GM12878 (cell line): ENCODE results near the gene RPS15A. TPM values are rescaled to one million over a fixed set of nuclear protein-coding genes. Genes with fewer than 3 reads are reported as not detected.

Experiments used
- ATAC-seq: fragments of 200-7000 bp; cut with Tn5 transposase; 3 replicates; pipeline ENCODE4 v1.9.1; 2020; ENCODE audit warnings: mild to moderate bottlenecking, moderate library complexity
- BruUV-seq: library from RNA; stranded (reverse); fragments of 400-500 nt; replicated peaks from 2 replicates; lab custom pipeline; 2021; lab: Mats Ljungman, UMichigan
- CTCF ChIA-PET: fragments of 300-600 bp; sonication (Branson Sonifier 250); formaldehyde crosslinking; extraction: SDS; loops from one replicate; lab custom pipeline; 2021; ENCODE audit warnings: inconsistent platforms; lab: Yijun Ruan, JAX
- POLR2A ChIA-PET: fragments of 350-600 bp; formaldehyde crosslinking; extraction: SDS; loops from one replicate; lab custom pipeline; 2021; ENCODE audit warnings: inconsistent platforms; lab: Charles Lee
- RAD21 ChIA-PET: fragments of 300-600 bp; sonication (Branson Sonifier 250); formaldehyde crosslinking; loops from one replicate; lab custom pipeline; 2023; ENCODE audit warnings: antibody characterized with exemption; ENCODE audit not compliant: unreplicated experiment; lab: Charles Lee
- SMC1A ChIA-PET: fragments of 300-600 bp; sonication (Branson Sonifier 250); formaldehyde crosslinking; loops from one replicate; lab custom pipeline; 2023; ENCODE audit not compliant: unreplicated experiment, uncharacterized antibody; lab: Charles Lee
- DNase-seq: peaks from one replicate; pipeline ENCODE4 v3.0.0-alpha.2; 2011; ENCODE audit warnings: low read depth, low spot score
- FAIRE-seq: peaks from 3 replicates; lab custom pipeline; 2011; peaks lifted over from hg19 to GRCh38; lab: Jason Lieb, UNC
- H2AFZ ChIP-seq: 2 replicates; pipeline ENCODE4 v1.6.0; 2011; ENCODE audit warnings: low read depth, low read length, control low read depth; ENCODE audit not compliant: control insufficient read depth
- H3K27ac ChIP-seq: 2 replicates; pipeline ENCODE4 v1.5.1; 2011; ENCODE audit warnings: control low read depth; ENCODE audit not compliant: control insufficient read depth, insufficient read depth
- H3K27me3 ChIP-seq, 2 experiments: replicated peaks in 1 of 2; 2 replicates each; pipeline versions ENCODE4 v1.6.0 to v1.6.1; 2011; ENCODE audit warnings: low read length in 1 of 2; ENCODE audit not compliant: control insufficient read depth in 2 of 2, insufficient read depth in 2 of 2
- H3K36me3 ChIP-seq, 2 experiments: 2 replicates each; pipeline ENCODE4 v1.5.1; 2011; ENCODE audit warnings: low read length in 1 of 2; ENCODE audit not compliant: control insufficient read depth in 2 of 2, insufficient read depth in 2 of 2
- H3K4me1 ChIP-seq: 2 replicates; pipeline ENCODE4 v1.6.1; 2011; ENCODE audit warnings: mild to moderate bottlenecking, low read length, moderate library complexity, mixed read lengths; ENCODE audit not compliant: control insufficient read depth, insufficient read depth
- H3K4me2 ChIP-seq: 2 replicates; pipeline ENCODE4 v1.6.0; 2011; ENCODE audit warnings: control low read depth; ENCODE audit not compliant: control insufficient read depth, insufficient read depth
- H3K4me3 ChIP-seq: fragments of 200-600 bp; sonication (generic); 2 replicates; pipeline ENCODE4 v1.5.1; 2016
- H3K79me2 ChIP-seq: 2 replicates; pipeline ENCODE4 v1.6.0; 2011; ENCODE audit warnings: low read length; ENCODE audit not compliant: control insufficient read depth, insufficient read depth
- H3K9ac ChIP-seq: 2 replicates; pipeline ENCODE4 v1.8.0; 2011; ENCODE audit warnings: low read length, control low read depth, mixed read lengths; ENCODE audit not compliant: control insufficient read depth, insufficient read depth
- H3K9me3 ChIP-seq: replicated peaks from 3 replicates; pipeline ENCODE4 v1.5.1; 2011; ENCODE audit warnings: mild to moderate bottlenecking, low read length; ENCODE audit not compliant: control insufficient read depth, insufficient read depth
- H4K20me1 ChIP-seq: 2 replicates; pipeline ENCODE4 v1.6.0; 2011; ENCODE audit not compliant: control insufficient read depth, insufficient read depth
- ATF3 ChIP-seq: IDR thresholded peaks from 2 replicates; pipeline ENCODE4 v1.6.1; 2011; ENCODE audit warnings: low read depth, mild to moderate bottlenecking, low read length, moderate library complexity, borderline replicate concordance; ENCODE audit errors: extremely low read depth
- BRCA1 ChIP-seq: IDR thresholded peaks from 2 replicates; pipeline ENCODE4 v1.6.1; 2011; ENCODE audit warnings: low read depth, low read length, improper control_type of control experiment
- DPF2 ChIP-seq: fragments of 450-650 bp; IDR thresholded peaks from 2 replicates; pipeline ENCODE4 v1.6.1; 2017; ENCODE audit warnings: mild to moderate bottlenecking
- IKZF1 ChIP-seq: fragments of 450-650 bp; conservative IDR thresholded peaks from 2 replicates; pipeline ENCODE4 v1.6.1; 2017; ENCODE audit warnings: antibody characterized with exemption, mild to moderate bottlenecking
- MTA2 ChIP-seq: fragments of 450-650 bp; IDR thresholded peaks from 2 replicates; pipeline ENCODE4 v1.6.1; 2016; ENCODE audit warnings: low read depth, mild to moderate bottlenecking, moderate library complexity
- RB1 ChIP-seq: fragments of 450-650 bp; formaldehyde crosslinking; IDR thresholded peaks from 2 replicates; pipeline ENCODE4 v1.6.1; 2017; ENCODE audit warnings: mild to moderate bottlenecking, borderline replicate concordance
- RELB ChIP-seq: fragments of 450-650 bp; IDR thresholded peaks from 2 replicates; pipeline ENCODE4 v1.6.1; 2017; ENCODE audit warnings: low read depth, mild to moderate bottlenecking, moderate library complexity
- SIN3A ChIP-seq: IDR thresholded peaks from 2 replicates; pipeline ENCODE4 v1.6.1; 2012; ENCODE audit warnings: low read depth, low read length, improper control_type of control experiment
- TAF1 ChIP-seq: IDR thresholded peaks from 2 replicates; pipeline ENCODE4 v1.6.1; 2011; ENCODE audit warnings: mild to moderate bottlenecking, low read depth, low read length, borderline replicate concordance
- ZNF384 ChIP-seq: IDR thresholded peaks from 2 replicates; pipeline ENCODE4 v1.6.1; 2012; ENCODE audit warnings: low read depth, mild to moderate bottlenecking, low read length, improper control_type of control experiment, borderline replicate concordance
- WGBS: methylation state at CpG from one replicate; pipeline ENCODE4 v1.1.6; 2016; ENCODE audit warnings: low lambda C conversion rate; ENCODE audit not compliant: insufficient replicate concordance, insufficient coverage; ENCODE audit errors: missing lambda C conversion rate; 5-methylcytosine and 5-hydroxymethylcytosine counted together
- in situ Hi-C: fragments of 300-500 bp; cut with MboI; formaldehyde crosslinking; loops from 9 replicates; pipeline ENCODE4 v1.14.3; 2018; ENCODE audit warnings: mixed read lengths
- intact Hi-C: fragments of 100-400 bp; cut with micrococcal nuclease; formaldehyde crosslinking; loops from one replicate; pipeline ENCODE4 v1.14.2; 2022; ENCODE audit not compliant: unreplicated experiment
- polyA plus RNA-seq, 11 experiments: library from polyadenylated mRNA; depleted of rRNA in 4 of 11; unstranded in 6 of 11; stranded (reverse) in 5 of 11; fragments of >200 nt; fragmentation: Nextera tagmentation in 4 of 11; fragmentation: Illumina TruSeq in 1 of 11; extraction: Ambion mirVana in 4 of 11; extraction: Trizol in 1 of 11; gene quantifications; 1 replicate in 1 of 11; 2 replicates in 10 of 11; pipeline versions ENCODE4 v1.2.1 to v1.2.3, GENCODE V29; 2011 to 2016; ENCODE audit warnings: inconsistent platforms in 2 of 11, missing spikeins in 2 of 11, low read depth in 1 of 11
- total RNA-seq, 4 experiments: library from RNA; depleted of rRNA in 3 of 4; stranded (reverse); fragments of >200 nt in 3 of 4; fragmentation: Illumina TruSeq in 1 of 4; extraction: Trizol in 1 of 4; gene quantifications; 2 replicates each; pipeline versions ENCODE4 v1.2.1 to v1.2.3, GENCODE V29; 2013 to 2021
- TF ChIP-seq, protein P1 (sequence below): IDR thresholded peaks from 2 replicates; pipeline ENCODE4 v1.6.1; 2012; ENCODE audit warnings: low read depth, low read length, improper control_type of control experiment
- TF ChIP-seq, protein P2 (sequence below): fragments of 450-650 bp; IDR thresholded peaks from 2 replicates; pipeline ENCODE4 v1.6.1; 2018; ENCODE audit warnings: mild to moderate bottlenecking, low read depth, moderate library complexity; ENCODE audit not compliant: partially characterized antibody
- TF ChIP-seq, protein P3 (sequence below): IDR thresholded peaks from 2 replicates; pipeline ENCODE4 v1.6.1; 2012; ENCODE audit warnings: low read depth, low read length, improper control_type of control experiment

The RPS15A gene
- total and polyA plus RNA-seq, 10 of the 15 experiments (the other 5 are each of a cell fraction or from before 2014, with no cell fraction given), result 1,566 to 6,408 (median 2,999) TPM

DNA sequence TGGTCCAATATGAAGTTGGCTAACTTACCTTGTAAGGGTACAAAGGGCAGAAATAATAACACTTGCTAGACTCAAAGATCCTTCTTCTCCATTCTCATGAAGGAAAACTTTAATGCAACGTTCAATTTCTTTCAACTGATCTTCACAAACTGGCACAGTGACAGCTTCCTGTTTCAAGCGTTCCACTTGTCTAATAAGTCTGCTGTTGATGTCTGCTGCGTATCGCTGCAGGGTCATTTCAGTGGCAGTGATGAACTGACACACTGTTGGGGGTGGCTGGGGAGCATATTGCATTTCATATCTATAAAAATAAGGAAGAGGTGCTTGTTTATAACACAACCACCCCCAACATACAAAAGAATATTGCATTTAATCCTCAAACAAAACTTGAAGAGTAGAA is 44.7 kb upstream of the RPS15A start (continued):
- TF ChIP-seq ZNF384, result no peak
- TF ChIP-seq SIN3A, result no peak

DNA sequence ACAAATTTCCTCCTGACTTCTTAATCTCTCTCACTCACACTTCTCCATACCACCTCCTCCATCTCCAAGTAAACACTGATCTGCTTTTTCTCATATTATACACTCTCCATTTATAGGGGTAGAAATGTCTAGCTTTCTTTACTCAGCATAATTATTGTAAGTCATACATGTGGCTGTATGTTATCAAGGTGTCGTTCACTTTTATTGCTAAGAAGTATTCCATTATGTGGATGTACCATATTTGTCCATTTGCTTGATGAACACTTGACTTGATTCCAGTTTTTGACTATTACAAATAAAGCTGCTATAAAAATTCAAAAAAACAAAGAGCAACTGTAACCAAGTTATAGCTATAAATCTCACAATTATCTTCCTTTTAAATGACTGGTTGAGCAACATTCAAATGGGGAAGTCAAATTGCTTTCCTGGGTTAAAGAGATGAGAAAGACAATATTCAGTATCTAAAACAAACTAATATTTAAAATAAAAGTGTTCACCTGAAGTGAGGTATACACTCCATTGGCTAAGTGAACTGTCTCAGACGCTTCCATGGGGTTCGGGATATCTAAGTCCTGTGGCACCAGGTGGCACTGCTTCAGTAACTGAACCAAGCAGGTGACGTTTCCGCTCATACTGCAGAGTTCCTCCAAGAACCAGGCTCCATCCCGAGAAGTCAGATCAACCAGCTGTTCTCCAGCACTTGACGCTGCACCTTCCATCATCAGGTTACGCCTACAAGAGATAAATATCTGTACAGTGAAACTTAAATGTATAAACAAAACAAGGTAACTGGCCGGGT is 43.8 kb upstream of the RPS15A start:
- DNase-seq, result no peak
- ChIA-PET RAD21 (no interaction called here), SMC1A (interaction anchor here (1.6 kb wide), 1 partner anchor 46 kb away, joined by 4 read pairs; no protein-coding TSS in a partner anchor), POLR2A (interaction anchor here (1.1 kb wide), 1 partner anchor 18 kb away, joined by 5 read pairs; no protein-coding TSS in a partner anchor)
- H3K4me2 ChIP-seq, result no peak overlapping the region
- H3K27ac ChIP-seq, result no peak overlapping the region
- no peaks in the 10 kb centered on the region for H3K4me1 ChIP-seq
- no peaks in the 10 kb centered on the region for H4K20me1 ChIP-seq
- in situ Hi-C loops, result no loop called here
- no peaks in the 10 kb centered on the region for H3K27me3 ChIP-seq
- no peak overlapping the region for H3K9ac ChIP-seq
- intact Hi-C loops, result no loop called here
- H3K9me3 ChIP-seq, result no peaks in the 10 kb centered on the region
- no peak overlapping the region for H3K4me3 ChIP-seq
- BruUV-seq, result no TSS peak
- no peak for ATAC-seq
- H3K36me3 ChIP-seq, result peaks cover 25 to 37% of the 10 kb centered on the region in 2 experiments
- WGBS, result 94% methylated on average over 9 of the region's 9 CpGs
- TF ChIP-seq MTA2 (no peak), BRCA1 (no peak), IKZF1 (no peak), RELB (no peak), DPF2 (no peak), TAF1 (no peak), RB1 (no peak), ATF3 (no peak)
- TF ChIP-seq, protein P1, sequence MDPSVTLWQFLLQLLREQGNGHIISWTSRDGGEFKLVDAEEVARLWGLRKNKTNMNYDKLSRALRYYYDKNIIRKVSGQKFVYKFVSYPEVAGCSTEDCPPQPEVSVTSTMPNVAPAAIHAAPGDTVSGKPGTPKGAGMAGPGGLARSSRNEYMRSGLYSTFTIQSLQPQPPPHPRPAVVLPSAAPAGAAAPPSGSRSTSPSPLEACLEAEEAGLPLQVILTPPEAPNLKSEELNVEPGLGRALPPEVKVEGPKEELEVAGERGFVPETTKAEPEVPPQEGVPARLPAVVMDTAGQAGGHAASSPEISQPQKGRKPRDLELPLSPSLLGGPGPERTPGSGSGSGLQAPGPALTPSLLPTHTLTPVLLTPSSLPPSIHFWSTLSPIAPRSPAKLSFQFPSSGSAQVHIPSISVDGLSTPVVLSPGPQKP, result no peak
- TF ChIP-seq, protein P2, sequence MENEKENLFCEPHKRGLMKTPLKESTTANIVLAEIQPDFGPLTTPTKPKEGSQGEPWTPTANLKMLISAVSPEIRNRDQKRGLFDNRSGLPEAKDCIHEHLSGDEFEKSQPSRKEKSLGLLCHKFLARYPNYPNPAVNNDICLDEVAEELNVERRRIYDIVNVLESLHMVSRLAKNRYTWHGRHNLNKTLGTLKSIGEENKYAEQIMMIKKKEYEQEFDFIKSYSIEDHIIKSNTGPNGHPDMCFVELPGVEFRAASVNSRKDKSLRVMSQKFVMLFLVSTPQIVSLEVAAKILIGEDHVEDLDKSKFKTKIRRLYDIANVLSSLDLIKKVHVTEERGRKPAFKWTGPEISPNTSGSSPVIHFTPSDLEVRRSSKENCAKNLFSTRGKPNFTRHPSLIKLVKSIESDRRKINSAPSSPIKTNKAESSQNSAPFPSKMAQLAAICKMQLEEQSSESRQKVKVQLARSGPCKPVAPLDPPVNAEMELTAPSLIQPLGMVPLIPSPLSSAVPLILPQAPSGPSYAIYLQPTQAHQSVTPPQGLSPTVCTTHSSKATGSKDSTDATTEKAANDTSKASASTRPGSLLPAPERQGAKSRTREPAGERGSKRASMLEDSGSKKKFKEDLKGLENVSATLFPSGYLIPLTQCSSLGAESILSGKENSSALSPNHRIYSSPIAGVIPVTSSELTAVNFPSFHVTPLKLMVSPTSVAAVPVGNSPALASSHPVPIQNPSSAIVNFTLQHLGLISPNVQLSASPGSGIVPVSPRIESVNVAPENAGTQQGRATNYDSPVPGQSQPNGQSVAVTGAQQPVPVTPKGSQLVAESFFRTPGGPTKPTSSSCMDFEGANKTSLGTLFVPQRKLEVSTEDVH, result no peak
- TF ChIP-seq, protein P3, sequence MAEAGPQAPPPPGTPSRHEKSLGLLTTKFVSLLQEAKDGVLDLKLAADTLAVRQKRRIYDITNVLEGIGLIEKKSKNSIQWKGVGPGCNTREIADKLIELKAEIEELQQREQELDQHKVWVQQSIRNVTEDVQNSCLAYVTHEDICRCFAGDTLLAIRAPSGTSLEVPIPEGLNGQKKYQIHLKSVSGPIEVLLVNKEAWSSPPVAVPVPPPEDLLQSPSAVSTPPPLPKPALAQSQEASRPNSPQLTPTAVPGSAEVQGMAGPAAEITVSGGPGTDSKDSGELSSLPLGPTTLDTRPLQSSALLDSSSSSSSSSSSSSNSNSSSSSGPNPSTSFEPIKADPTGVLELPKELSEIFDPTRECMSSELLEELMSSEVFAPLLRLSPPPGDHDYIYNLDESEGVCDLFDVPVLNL, result no peak
- TF ChIP-seq, all 136 proteins: peak for 0
- no peak for FAIRE-seq
- no peak overlapping the region for H2AFZ ChIP-seq
- H3K79me2 ChIP-seq, result no peaks in the 10 kb centered on the region
- CTCF ChIA-PET, result interaction anchor here (0.7 to 1.8 kb wide), 3 partner anchors 11 to 133 kb away, joined by 3 to 5 read pairs (median 4); no protein-coding TSS in a partner anchor
